HG03521 (cell line): ENCODE data around the gene GPSM1.

Experiments
- ATAC-seq: cut with Tn5 transposase; IDR thresholded peaks from one replicate; pipeline ENCODE4 v1.9.1; 2021; ENCODE audit warnings: mild to moderate bottlenecking, moderate library complexity; ENCODE audit not compliant: unreplicated experiment

GPSM1 gene

DNA sequence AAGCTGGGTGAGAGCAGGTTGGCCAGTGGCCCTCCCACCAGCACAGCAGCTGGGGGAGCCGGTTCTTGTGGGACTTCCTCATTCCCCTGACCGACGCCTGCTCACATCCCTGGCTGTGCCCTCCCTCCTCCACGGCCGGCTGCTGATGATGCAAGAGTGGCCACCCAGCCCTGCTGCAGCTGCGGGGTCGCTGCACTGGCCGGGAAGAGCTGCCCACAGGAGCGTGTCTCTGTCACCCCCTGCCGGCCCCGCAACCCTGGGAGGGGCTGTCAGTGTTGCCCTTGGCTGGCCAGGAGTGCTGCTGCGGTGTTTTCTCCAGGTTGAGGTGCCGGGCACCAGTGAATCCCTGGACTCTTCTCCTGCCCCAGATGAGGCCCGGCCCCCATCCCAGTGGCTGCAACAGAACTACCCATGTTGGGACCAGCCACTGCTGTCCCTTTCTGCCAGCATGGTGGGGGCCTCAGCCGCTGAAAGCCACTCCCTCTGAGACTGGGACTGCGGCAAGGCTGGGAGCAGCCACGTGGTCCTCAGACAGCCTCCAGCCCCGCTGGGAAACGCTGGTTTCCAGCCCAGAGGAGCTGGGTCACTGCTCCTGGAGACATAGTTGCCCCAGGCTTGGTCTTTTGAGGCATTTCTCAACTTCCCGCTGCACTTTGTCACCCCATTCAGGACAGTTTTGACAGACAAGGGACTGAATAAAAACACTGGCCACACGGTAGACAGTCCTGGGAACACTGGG lies 45.4 kb downstream of the GPSM1 start:
- ATAC-seq = no peak

DNA sequence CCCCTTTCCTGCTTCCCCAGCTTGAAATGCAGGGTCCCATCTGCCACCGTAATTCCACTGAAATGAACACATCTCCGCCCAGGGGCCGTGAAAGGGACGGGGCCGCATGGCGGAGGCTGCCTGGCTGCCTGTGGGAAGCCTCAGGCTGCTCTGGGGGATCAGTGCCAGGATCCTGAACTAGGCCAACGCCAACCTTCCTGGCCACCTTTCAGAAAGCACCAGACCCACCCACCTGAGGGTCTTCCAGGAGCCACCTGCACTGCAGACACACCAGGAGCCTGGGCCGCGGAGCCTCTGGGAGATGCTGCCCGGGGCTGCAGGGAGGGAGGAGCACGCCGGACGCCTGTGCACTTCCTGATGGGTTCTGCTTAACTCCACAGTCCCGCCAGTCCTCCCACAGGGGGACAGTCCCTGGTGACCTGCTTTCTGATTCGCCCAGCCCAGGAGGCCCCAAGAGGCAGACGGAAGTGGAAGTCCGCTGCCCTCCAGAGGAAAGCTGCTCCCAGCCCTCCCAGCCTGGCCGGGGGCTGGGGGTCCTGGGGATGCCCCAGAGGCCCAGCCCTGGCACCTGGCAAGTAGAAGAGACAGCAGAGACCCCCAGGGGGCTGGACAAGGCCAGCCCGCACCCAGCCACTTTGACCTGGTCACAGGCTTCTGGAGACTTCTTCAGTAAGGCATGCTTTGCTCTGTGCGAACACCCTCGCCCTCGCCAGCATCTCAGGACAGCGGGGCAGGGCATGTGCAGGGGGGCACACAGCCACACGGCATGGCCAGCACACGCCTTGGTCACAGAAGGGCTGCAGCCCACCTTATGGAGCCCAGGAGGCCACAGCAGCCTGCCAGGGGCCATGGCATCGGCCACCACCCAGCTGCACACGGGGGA lies 46.2 kb downstream of the GPSM1 start, which contains the start of gene CARD9:
Gene CARD9 (minus strand): TSS at position 370 of the 883 bp plus-strand sequence. CDS start 1,591 bp downstream, outside the sequence.
- ATAC-seq = no peak

- ATAC-seq = no peak
These were observed 46.8 kb downstream of the GPSM1 start for GRCh38 chr9:136374183-136374575.

DNA sequence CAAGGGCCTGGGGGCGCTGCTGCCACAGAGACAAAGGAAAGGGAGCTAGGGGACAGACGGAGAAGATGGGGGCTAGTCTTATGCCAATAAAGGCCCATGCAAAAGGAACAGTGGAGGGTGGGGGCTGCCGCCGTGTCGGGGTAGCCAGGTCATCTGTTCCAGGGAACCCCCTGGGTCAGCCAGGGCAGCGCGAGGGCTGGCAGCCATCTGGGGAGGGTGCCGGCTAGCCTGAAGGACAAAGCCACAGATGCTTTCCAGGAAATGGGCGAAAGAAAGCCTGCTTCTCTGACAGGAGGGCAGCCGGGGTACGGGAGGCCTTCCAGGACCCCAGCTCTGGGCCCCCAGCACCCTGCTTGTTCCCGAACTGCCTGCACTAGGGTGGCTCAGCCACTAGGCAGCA lies 47.8 kb downstream of the GPSM1 start:
- no peak for ATAC-seq

- no peak for ATAC-seq
These were observed 49.1 kb downstream of the GPSM1 start for GRCh38 chr9:136376457-136376856.

- ATAC-seq = no peak
These were observed 50.2 kb downstream of the GPSM1 start for GRCh38 chr9:136377341-136378169.

DNA sequence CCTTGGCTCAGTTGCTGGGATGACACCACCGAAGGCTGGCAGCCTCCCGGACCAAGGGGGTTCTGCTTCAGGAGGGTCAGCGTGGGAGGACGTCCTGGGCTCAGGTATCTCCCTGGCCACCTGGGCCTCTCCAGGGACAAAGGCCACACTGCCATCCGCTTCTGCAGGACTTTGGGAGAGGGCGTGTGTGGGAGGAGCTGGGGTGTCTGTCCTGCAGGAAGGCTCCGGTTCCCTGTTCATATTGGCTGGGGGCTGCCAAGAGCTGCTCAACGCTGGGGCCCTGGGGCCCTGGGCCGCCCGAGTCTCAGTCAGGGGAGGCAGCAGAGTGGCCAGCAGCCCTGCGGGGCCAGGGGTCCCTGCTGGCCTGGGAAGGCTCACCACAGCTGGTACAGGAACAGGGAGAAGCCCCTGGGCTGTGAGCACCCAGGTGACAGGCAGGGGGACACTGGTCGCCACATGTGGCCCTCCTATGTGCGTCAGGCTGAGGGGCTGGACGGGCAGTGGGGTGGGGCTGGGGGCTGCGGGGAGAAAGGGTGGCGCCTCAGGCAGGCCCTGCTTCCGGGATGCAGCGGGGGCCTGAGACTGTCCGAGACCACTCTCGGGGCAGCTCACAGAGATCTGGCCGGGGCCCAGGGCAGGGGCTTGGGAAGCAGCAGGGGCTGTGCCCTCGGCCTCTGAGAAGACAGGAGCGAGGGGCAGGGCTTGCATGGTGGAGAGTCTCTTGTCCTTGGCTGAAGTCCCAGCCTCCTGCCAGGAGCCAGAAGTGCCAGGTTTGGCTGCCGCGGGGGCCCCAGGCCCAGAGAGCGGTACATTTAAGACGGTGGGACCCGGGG lies 51.0 kb downstream of the GPSM1 start:
- no peak for ATAC-seq

DNA sequence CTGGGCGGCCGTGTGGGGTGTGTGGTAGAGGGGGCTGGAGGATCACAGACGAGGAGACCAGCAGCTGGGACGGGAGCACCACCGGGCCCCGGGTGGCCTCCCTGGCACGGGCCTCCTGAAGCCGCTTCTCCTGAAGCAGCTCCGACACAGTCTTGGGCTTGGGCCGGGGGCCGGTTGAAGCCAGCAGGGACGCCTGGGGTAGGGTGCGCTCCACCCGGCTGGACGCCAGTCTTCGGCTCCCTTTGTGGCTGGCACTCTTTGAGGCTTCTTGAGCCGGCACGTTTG lies 51.6 kb downstream of the GPSM1 start:
- no peak for ATAC-seq

DNA sequence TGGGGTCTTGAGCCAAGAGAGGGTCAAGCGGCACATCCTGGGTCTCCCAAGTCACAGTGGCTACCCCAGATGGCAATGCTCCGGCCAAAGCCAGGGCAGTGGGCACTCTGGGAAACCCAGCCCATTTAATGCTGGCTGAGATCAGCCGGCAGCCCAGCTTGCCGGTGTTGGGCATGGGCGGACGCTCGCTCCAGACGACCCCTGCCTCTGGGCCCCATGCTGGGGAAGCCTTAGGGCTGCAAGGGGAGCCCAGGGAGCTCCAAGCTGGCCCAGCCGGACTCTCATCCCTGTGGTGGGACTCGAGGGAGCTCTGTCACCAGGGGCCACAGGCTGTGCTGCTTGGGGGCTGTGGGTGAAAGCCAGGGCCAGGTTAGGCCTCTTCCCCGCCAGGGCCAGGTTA lies 52.1 kb downstream of the GPSM1 start:
- no peak for ATAC-seq

DNA sequence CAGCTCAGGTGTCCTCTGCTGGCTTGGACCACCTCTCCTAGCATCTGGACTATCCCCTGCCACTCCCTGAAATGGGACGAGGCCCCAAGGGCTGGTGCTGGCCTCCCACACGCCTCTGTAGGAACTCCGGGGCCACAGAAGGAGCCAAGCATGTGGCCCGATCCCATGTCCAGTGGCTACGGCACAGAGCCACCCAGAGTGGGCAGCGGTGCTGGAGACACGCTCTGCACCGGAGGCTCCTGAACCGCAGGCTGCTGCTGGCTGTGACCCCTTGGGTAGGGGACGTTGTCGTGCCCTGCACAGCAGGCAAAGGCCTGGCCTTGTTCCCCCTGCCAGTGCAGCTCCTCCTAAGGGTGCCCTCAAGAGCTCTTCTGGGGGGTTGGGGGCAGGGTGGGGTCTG lies 52.6 kb downstream of the GPSM1 start:
- no peak for ATAC-seq

DNA sequence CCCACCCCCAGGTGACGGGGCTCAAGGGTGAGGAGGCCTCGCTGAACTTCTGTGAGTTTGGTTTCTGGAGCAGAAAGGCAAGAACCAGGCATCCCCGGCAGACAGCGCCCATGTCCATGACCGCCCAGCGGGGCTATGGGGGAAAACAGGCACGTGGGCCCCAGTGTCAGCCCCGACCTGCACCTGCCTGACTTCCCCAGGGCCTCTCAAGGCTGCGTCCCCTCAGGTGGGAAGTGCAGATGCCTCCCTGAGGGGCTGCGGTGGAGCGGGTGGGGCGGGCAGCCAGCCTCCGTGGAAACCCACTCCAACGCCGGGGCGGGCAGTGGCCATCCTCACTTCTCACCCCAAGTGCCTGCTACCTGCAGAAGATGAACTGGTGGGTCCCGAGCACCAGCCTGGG lies 53.0 kb downstream of the GPSM1 start:
- no peak for ATAC-seq

DNA sequence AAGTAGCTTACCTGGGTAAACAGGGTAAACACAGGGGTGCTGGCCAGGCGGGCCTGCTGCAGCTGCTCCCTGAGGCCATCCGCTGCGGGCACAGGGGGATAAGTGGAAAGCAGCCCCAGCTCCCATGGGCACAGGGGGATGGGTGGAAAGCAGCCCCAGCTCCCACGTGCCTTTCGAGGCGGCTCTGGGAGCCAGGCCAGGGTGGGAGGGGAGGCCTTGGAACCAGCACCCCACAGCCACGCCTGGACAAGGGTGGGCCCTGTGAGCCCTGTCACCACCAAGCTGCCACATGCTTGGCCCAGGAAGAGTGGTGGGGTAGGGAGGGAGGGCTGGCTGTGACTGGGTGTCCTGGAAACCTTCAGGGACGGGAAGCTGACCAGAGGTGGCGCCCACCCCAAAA lies 54.0 kb downstream of the GPSM1 start:
- no peak for ATAC-seq

DNA sequence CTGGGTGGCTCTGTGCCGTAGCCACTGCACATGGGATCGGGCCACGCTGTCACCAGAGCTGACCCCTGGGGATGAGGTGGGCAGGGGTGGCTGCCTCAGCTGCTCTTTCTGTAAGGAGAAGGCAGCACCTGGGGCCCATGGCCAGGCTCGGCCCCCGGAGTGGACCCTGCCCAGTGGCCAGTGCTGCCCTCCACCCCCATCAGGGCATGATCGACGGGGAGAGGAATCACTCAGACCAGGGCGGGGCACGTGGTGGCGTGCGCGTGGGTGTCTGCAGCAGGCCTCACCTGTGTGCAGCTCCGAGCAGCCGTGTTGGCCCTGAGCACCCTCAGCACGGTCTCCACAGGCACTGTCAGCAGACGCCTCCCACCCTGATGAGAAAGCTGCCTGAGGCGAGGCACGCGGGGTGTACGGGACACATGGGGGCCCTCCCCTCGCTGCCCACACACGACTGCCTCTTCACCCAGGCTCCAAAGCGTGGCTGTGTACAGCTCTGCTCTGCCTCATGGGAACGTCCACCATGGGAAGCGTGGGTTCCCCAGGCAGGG lies 54.7 kb downstream of the GPSM1 start:
- ATAC-seq = no peak

GRCh38 chr9:136383436-136383835 lies 56.1 kb downstream of the GPSM1 start:
- no peak for ATAC-seq

GRCh38 chr9:136385015-136385414 lies 57.7 kb downstream of the GPSM1 start:
- ATAC-seq = no peak

- ATAC-seq = no peak
These were observed 58.7 kb downstream of the GPSM1 start for GRCh38 chr9:136386018-136386417.

GRCh38 chr9:136387217-136387616 lies 59.9 kb downstream of the GPSM1 start:
- no peak for ATAC-seq

DNA sequence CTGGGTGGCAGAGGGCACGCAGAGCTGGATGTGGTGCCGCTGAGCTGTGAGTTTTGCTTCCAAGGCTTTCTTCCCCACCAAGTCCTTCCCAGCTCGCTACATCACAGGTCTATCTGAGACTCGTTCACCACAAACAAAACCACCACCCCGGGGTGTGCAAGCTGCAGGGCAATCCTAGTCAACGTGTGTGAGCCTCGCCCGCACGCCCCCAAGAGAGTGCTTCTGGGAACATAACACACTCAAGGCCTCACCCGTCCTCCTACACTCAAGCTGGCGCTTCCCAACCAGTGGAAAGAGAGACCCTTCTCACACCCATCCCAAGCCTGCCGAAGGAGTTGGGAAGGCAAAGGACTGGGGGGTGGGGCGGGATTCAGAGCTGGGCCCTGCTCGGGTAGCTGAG lies 62.1 kb downstream of the GPSM1 start:
- ATAC-seq = no peak

- ATAC-seq = no peak
These were observed 64.6 kb downstream of the GPSM1 start for GRCh38 chr9:136391737-136392537.
